ENCODE data around the gene STXBP1. TPM values are rescaled to one million over a fixed set of nuclear protein-coding genes. Genes with fewer than 3 reads are reported as not detected.
A peak's percentile ranks its signal among the peaks of the same experiment; 100 is the strongest.

STXBP1 gene
- total and polyA plus RNA-seq, 2 of the 13 experiments (the other 11 are each of a cell fraction or from before 2014, with no cell fraction given), result 2.9 TPM

GRCh38 chr9:127715470-127716337, 103.6 kb downstream of the STXBP1 start, which contains the start of the genes PTRH1 and TTC16 (continued):
- peak; percentile 64; the same call in 1 of the 2 replicates for TF ChIP-seq ZNF800 (CRISPR knock-in tag; IDR thresholded peaks at IDR 0.05)
- no peak for TF ChIP-seq CBX2 (IDR thresholded peaks at IDR 0.05; ENCODE audit: low read depth, low read length)
- no peak for TF ChIP-seq CBX2 (CRISPR knock-in tag; IDR thresholded peaks at IDR 0.05; ENCODE audit: low read depth)
- TF ChIP-seq MXI1 (IDR thresholded peaks at IDR 0.05; ENCODE audit: borderline replicate concordance, low read depth, low read length), result peak; percentile 67; the same call in 1 of the 3 replicates
- TF ChIP-seq THRA (CRISPR knock-in tag; IDR thresholded peaks at IDR 0.05; ENCODE audit: borderline replicate concordance), result peak; percentile 32; the same call in 1 of the 2 replicates
- 0 out of 2 replicates have a peak, but pooled peaks have one; percentile 54 for TF ChIP-seq ZNF558 (CRISPR knock-in tag; IDR thresholded peaks at IDR 0.05; ENCODE audit: borderline replicate concordance)
- 0 out of 2 replicates have a peak, but pooled peaks have one; percentile 15 for TF ChIP-seq DRAP1 (CRISPR knock-in tag; IDR thresholded peaks at IDR 0.05)
- TF ChIP-seq ZFP1 (CRISPR knock-in tag; IDR thresholded peaks at IDR 0.05), result 0 out of 2 replicates have a peak, but pooled peaks have one; percentile 32
- TF ChIP-seq HDAC1 (CRISPR knock-in tag; IDR thresholded peaks at IDR 0.05), result peak; percentile 97
- 0 out of 2 replicates have a peak, but pooled peaks have one; percentile 26 for TF ChIP-seq ZBTB21 (CRISPR knock-in tag; IDR thresholded peaks at IDR 0.05)
- peak; percentile 26; the same call in 1 of the 2 replicates for TF ChIP-seq SP5 (CRISPR knock-in tag; IDR thresholded peaks at IDR 0.05; ENCODE audit: borderline replicate concordance, low read depth)
- 0 out of 2 replicates have a peak, but pooled peaks have one; percentile 30 for TF ChIP-seq AKAP8 (CRISPR knock-in tag; IDR thresholded peaks at IDR 0.05)
- TF ChIP-seq ZNF20 (CRISPR knock-in tag; IDR thresholded peaks at IDR 0.05), result no peak
- peak; percentile 93 for TF ChIP-seq ZFX (CRISPR knock-in tag; IDR thresholded peaks at IDR 0.05; ENCODE audit: low read depth)
- TF ChIP-seq GZF1 (CRISPR knock-in tag; IDR thresholded peaks at IDR 0.05), result no peak
- TF ChIP-seq ELF4 (CRISPR knock-in tag; IDR thresholded peaks at IDR 0.05; ENCODE audit: borderline replicate concordance), result peak; percentile 87
- TF ChIP-seq, protein P1, sequence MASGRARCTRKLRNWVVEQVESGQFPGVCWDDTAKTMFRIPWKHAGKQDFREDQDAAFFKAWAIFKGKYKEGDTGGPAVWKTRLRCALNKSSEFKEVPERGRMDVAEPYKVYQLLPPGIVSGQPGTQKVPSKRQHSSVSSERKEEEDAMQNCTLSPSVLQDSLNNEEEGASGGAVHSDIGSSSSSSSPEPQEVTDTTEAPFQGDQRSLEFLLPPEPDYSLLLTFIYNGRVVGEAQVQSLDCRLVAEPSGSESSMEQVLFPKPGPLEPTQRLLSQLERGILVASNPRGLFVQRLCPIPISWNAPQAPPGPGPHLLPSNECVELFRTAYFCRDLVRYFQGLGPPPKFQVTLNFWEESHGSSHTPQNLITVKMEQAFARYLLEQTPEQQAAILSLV (CRISPR knock-in tag; IDR thresholded peaks at IDR 0.05; ENCODE audit: borderline replicate concordance), result peak; percentile 70; the same call in 1 of the 2 replicates
- TF ChIP-seq KLF11 (CRISPR knock-in tag; IDR thresholded peaks at IDR 0.05), result 0 out of 2 replicates have a peak, but pooled peaks have one; percentile 23
- no peak for TF ChIP-seq ATAD3A (CRISPR knock-in tag; IDR thresholded peaks at IDR 0.05)
- TF ChIP-seq ISL2 (CRISPR knock-in tag; IDR thresholded peaks at IDR 0.05), result 0 out of 2 replicates have a peak, but pooled peaks have one; percentile 21
- TF ChIP-seq, protein P2, sequence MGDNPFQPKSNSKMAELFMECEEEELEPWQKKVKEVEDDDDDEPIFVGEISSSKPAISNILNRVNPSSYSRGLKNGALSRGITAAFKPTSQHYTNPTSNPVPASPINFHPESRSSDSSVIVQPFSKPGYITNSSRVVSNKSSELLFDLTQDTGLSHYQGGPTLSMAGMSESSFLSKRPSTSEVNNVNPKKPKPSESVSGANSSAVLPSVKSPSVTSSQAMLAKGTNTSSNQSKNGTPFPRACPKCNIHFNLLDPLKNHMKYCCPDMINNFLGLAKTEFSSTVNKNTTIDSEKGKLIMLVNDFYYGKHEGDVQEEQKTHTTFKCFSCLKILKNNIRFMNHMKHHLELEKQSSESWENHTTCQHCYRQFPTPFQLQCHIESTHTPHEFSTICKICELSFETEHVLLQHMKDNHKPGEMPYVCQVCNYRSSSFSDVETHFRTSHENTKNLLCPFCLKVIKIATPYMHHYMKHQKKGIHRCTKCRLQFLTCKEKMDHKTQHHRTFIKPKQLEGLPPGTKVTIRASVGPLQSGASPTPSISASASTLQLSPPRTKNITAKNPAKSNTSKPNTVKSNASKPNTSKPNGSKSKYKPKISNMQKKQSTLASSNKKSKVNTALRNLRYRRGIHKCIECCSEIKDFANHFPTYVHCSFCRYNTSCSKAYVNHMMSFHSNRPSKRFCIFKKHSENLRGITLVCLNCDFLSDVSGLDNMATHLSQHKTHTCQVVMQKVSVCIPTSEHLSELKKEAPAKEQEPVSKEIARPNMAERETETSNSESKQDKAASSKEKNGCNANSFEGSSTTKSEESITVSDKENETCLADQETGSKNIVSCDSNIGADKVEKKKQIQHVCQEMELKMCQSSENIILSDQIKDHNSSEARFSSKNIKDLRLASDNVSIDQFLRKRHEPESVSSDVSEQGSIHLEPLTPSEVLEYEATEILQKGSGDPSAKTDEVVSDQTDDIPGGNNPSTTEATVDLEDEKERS (CRISPR knock-in tag; IDR thresholded peaks at IDR 0.05), result peak; percentile 6; the same call in 1 of the 2 replicates

All from HepG2 (cell line).